ENCODE results near the gene HHIPL1. TPM values are rescaled to one million over a fixed set of nuclear protein-coding genes. Genes with fewer than 3 reads are reported as not detected.

Gene HHIPL1
- total RNA-seq, 2 experiments from 2014 or later: 0.17 TPM

DNA sequence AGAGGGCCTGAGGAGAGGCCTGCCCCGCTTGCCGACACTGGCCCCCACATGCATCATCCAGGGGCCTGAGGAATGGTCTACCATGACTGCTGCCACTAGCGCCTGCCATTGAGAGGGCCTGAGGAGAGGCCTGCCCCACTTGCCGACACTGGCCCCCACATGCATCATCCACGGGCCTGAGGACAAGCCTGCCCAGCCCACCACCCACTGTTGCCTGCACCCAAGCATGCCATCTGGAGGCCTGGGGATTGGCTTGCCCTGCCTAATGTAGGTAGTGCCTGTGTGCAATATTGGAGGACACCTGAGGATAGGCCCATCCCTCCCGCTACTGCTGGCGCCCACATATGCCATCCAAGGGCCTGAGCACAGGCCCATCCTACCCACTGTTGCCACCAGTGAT lies 63.5 kb downstream of the HHIPL1 start:
- ATAC-seq (ENCODE audit: low read depth) (no peak), DNase-seq (no peak)
- H3K4me1 Mint-ChIP-seq: no peaks in the 10 kb centered on the region
- H3K27ac Mint-ChIP-seq: no peak overlapping the region
- H3K27me3 Mint-ChIP-seq: peaks cover 5% of the 10 kb centered on the region
- H3K9me3 Mint-ChIP-seq: peaks cover 6% of the 10 kb centered on the region
- no peak overlapping the region for H3K4me3 Mint-ChIP-seq
- no peaks in the 10 kb centered on the region for H3K36me3 Mint-ChIP-seq
- POLR2A ChIA-PET: no interaction called here

- no peak for ATAC-seq (ENCODE audit: low read depth)
- Mint-ChIP-seq H3K9me3 (no peaks in the 10 kb centered on the region), H3K27ac (no peak overlapping the region), H3K4me1 (no peaks in the 10 kb centered on the region), H3K36me3 (no peaks in the 10 kb centered on the region), H3K4me3 (no peak overlapping the region), H3K27me3 (no peaks in the 10 kb centered on the region)
- POLR2A ChIA-PET: no interaction called here
- DNase-seq: no peak
These were observed 69.0 kb downstream of the HHIPL1 start for GRCh38 chr14:99713972-99714371.

DNA sequence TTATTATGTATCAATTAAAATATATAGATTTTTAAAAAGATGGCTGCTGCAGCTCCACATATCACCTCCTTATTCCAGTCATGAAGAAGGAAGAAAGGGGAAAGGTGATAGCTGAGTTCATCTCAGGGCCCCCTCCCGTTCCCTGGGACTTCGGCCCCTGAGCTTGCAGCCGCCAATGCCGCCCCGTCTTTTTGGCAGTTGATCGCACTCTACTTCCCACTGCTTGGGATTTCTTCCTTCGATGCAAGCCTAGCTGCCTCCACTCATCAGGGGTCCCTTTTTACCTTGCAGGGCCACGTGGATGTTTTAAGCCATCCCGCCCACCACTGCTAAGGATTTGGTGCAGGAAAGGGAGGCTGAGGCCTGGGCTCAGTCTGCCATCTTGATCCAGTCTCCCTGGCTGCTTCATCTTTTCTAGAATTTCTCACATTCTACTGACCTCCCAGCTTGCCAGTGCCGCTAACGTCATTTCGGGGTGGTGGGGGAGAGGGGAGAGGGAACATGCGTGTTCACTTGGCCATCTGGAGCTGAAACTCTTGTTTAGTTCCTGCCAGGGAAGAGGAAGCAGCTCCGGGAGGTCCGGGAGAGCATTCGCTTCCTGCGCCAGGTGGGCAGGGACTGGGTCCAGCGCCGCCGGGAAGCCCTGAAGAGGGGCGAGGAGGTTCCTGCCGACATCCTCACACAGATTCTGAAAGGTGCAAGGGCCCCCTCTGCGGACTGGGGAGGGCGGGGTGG lies 70.5 kb downstream of the HHIPL1 start:
- Mint-ChIP-seq H3K4me3 (no peak overlapping the region), H3K9me3 (no peaks in the 10 kb centered on the region), H3K27ac (no peak overlapping the region), H3K36me3 (no peaks in the 10 kb centered on the region), H3K27me3 (no peaks in the 10 kb centered on the region), H3K4me1 (no peaks in the 10 kb centered on the region)
- ATAC-seq (ENCODE audit: low read depth) (no peak), DNase-seq (no peak)
- POLR2A ChIA-PET: no interaction called here

GRCh38 chr14:99716091-99716849 lies 71.3 kb downstream of the HHIPL1 start:
- no peak for DNase-seq
- Mint-ChIP-seq H3K4me3 (no peak overlapping the region), H3K36me3 (no peaks in the 10 kb centered on the region), H3K27me3 (no peaks in the 10 kb centered on the region), H3K9me3 (no peaks in the 10 kb centered on the region), H3K4me1 (no peaks in the 10 kb centered on the region), H3K27ac (no peak overlapping the region)
- ATAC-seq (ENCODE audit: low read depth): no peak
- POLR2A ChIA-PET: no interaction called here

DNA sequence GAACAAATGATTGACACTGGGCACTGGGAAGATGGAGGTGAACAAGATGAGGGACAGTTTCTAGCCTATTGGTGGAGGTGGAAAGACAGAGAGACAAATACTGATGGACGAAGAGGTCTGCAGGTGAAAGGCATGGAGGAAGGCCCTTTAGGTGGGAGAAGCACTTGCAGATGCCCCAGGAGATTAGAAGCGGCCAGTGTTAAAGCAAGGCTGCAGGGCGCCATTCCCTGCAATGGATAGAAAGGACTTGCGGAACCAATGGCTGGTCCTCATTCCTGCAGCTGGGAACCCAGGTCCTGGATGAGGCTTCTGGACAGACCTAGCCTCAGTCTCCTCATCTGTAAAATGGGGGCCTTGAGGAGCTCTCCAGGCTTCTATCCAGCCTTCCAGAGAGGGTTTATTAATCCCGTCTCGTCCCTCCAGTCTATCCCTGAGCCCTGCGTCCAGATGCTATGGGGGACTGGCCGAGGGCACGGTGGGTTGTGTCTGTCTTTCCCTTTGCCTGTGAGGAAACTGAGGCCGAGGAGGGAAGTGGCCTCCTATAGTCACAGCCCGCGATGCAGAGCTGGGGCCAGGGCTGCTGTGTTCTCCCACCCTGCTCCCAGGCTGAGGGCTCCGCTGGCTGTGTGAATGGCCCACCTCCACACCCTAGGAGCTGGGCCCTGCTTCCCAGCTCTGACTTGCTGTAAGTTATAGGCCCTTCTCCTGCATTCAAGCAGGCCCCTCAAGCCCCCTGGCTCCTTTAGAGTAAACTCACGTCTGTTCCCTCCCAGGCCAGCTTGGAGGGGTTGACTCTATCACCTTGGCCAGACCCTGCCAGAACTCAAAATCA lies 72.1 kb downstream of the HHIPL1 start:
- POLR2A ChIA-PET: no interaction called here
- Mint-ChIP-seq H3K27ac (no peak overlapping the region), H3K4me3 (no peak overlapping the region), H3K9me3 (no peaks in the 10 kb centered on the region), H3K36me3 (no peaks in the 10 kb centered on the region), H3K4me1 (no peaks in the 10 kb centered on the region), H3K27me3 (no peaks in the 10 kb centered on the region)
- DNase-seq: no peak
- ATAC-seq (ENCODE audit: low read depth): no peak

DNA sequence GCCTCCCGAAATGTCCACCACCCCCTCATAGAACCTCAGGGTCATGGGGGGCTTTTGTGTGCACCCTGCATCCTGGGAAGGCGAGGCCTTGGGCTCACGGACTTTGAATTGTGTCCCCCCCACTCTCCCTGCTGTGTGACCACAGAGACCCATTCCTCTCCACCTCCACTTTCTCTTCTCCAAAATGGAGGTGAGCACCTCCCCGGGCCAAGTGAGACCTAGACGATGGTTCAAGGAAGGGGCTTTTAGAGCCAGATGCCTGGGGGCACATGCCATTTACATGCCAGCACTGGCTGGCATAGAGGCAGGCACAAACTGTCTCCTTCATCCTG lies 72.7 kb downstream of the HHIPL1 start:
- no peak for DNase-seq
- Mint-ChIP-seq H3K9me3 (no peaks in the 10 kb centered on the region), H3K27me3 (no peaks in the 10 kb centered on the region), H3K4me3 (no peak overlapping the region), H3K4me1 (no peaks in the 10 kb centered on the region), H3K27ac (no peak overlapping the region), H3K36me3 (no peaks in the 10 kb centered on the region)
- no peak for ATAC-seq (ENCODE audit: low read depth)
- POLR2A ChIA-PET: no interaction called here

- Mint-ChIP-seq H3K27ac (no peak overlapping the region), H3K9me3 (no peaks in the 10 kb centered on the region), H3K4me1 (no peaks in the 10 kb centered on the region), H3K36me3 (no peaks in the 10 kb centered on the region), H3K4me3 (no peak overlapping the region), H3K27me3 (no peaks in the 10 kb centered on the region)
- DNase-seq (no peak), ATAC-seq (ENCODE audit: low read depth) (no peak)
- POLR2A ChIA-PET: no interaction called here
These were observed 73.3 kb downstream of the HHIPL1 start for GRCh38 chr14:99718031-99718810.

DNA sequence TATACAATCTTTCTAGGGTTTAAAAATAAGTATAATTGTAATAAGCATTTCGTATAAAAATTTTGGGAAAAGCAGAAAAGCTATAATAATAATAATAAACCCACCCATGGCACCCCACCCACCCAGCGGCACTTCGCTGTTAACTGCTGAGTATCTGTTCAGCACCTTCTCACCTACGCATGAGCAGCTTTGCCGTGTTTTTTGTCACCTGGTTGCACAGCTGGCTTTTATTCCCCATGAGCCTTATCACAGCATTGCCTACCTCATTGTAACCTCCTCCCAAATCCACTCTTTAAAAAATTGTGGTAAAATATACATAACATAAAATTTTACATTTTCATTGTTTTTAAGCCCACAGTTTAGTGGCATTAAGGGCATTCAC lies 73.9 kb downstream of the HHIPL1 start:
- H3K4me3 Mint-ChIP-seq: no peak overlapping the region
- no peak overlapping the region for H3K27ac Mint-ChIP-seq
- no peaks in the 10 kb centered on the region for H3K27me3 Mint-ChIP-seq
- ATAC-seq (ENCODE audit: low read depth): no peak
- H3K36me3 Mint-ChIP-seq: no peaks in the 10 kb centered on the region
- no peak for DNase-seq
- no peaks in the 10 kb centered on the region for H3K9me3 Mint-ChIP-seq
- no peaks in the 10 kb centered on the region for H3K4me1 Mint-ChIP-seq
- POLR2A ChIA-PET: no interaction called here

DNA sequence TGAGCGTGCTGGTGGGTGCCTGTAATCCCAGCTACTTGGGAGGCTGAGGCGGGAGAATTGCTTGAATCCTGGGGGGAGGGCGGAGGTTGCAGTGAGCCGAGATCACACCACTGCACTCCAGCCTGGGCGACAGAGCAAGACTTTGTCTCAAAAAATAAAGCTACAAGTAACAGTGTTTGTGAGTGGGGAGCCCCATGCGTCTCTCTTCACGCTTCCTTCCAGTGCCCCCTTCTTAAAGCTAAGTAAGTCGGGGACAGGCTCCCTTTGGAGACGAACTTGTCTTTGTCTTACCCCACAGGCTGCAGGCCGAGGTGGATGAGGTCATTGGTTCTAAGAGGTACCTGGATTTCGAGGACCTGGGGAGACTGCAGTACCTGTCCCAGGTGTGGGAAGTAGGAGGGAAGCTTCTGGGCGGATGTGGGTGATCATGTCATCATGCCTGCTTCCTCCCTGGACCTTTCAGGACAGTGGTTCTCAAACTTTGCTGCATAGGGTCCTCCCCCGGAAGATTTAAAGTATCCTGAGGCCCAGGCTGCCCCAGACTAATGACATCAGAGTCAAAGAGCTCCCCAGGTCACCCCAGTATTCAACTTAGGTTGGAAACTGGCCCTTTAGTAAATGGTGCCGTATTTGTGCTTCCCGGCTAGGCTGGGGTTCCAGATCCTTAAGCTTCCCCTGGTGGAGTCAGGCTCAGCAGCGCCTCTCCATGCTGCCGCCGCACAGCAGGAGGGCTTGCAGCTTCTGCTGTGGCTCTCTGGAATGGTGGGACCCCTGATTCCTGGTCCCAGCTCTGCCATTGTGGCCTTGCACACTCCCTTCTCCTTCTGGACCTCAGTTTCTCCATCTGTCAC lies 76.2 kb downstream of the HHIPL1 start:
- Mint-ChIP-seq H3K9me3 (no peaks in the 10 kb centered on the region), H3K4me1 (no peaks in the 10 kb centered on the region), H3K4me3 (no peak overlapping the region), H3K36me3 (no peaks in the 10 kb centered on the region), H3K27ac (no peak overlapping the region), H3K27me3 (no peaks in the 10 kb centered on the region)
- POLR2A ChIA-PET: no interaction called here
- ATAC-seq (ENCODE audit: low read depth): no peak
- no peak for DNase-seq

GRCh38 chr14:99721792-99722516 lies 77.0 kb downstream of the HHIPL1 start:
- POLR2A ChIA-PET: no interaction called here
- Mint-ChIP-seq H3K36me3 (no peaks in the 10 kb centered on the region), H3K4me3 (no peak overlapping the region), H3K9me3 (no peaks in the 10 kb centered on the region), H3K4me1 (no peaks in the 10 kb centered on the region), H3K27me3 (peaks cover 2% of the 10 kb centered on the region), H3K27ac (no peak overlapping the region)
- DNase-seq (no peak), ATAC-seq (ENCODE audit: low read depth) (no peak)

- H3K9me3 Mint-ChIP-seq: no peaks in the 10 kb centered on the region
- no peaks in the 10 kb centered on the region for H3K36me3 Mint-ChIP-seq
- no peak for DNase-seq
- POLR2A ChIA-PET: no interaction called here
- no peak overlapping the region for H3K4me3 Mint-ChIP-seq
- H3K27ac Mint-ChIP-seq: no peak overlapping the region
- H3K27me3 Mint-ChIP-seq: peaks cover 2% of the 10 kb centered on the region
- ATAC-seq (ENCODE audit: low read depth): no peak
- no peaks in the 10 kb centered on the region for H3K4me1 Mint-ChIP-seq
These were observed 77.8 kb downstream of the HHIPL1 start for GRCh38 chr14:99722741-99723140.

DNA sequence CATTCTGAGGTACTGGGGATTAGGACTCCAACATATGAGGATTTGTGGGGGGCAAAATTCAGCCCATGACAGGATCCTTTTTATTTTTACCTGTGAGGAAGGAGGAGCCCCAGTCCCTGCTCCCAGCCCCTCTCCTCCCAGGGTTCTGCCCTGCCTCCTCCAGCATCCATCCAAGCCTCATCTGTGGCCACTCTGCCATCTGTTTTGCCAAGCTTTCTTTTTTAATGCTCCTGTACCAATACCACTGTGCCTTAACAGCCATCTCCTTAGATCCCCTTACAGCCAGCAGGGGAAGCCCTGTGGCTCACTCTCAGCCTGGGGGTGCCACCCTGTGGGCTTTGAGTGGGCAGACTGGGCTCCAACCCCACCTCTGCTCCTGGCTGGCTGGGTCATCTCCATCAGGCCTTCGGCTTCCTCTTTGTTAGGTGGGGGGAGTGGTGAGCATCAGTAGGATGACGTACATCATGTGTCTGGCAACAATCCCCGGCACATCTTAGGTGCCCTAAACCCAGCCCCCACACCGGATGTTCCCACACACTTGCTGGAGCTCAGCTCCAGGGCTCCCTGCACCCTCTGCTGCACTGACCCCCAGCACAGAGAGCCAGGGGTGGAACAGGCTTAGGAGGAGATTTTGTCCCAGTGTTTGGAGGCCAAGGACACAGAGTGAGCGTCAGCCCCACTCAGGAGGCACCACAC lies 79.4 kb downstream of the HHIPL1 start:
- Mint-ChIP-seq H3K9me3 (no peaks in the 10 kb centered on the region), H3K27ac (no peak overlapping the region), H3K27me3 (peaks cover 6% of the 10 kb centered on the region), H3K4me3 (no peak overlapping the region), H3K36me3 (no peaks in the 10 kb centered on the region), H3K4me1 (no peaks in the 10 kb centered on the region)
- ATAC-seq (ENCODE audit: low read depth) (no peak), DNase-seq (no peak)
- POLR2A ChIA-PET: no interaction called here
